Stimulated activated CD8-positive, alpha-beta memory T cell treated with anti-CD3 and anti-CD28 coated beads, Interleukin-12 subunit alpha, Interleukin-12 subunit beta, amount 100 ng/mL, for 24 hours (primary cell): ENCODE measurements around the gene VSTM2B.

Experiments
- DNase-seq: peaks from one replicate; pipeline ENCODE4 v3.0.0-alpha.2; 2020; ENCODE audit errors: extremely low read depth

The VSTM2B gene

DNA sequence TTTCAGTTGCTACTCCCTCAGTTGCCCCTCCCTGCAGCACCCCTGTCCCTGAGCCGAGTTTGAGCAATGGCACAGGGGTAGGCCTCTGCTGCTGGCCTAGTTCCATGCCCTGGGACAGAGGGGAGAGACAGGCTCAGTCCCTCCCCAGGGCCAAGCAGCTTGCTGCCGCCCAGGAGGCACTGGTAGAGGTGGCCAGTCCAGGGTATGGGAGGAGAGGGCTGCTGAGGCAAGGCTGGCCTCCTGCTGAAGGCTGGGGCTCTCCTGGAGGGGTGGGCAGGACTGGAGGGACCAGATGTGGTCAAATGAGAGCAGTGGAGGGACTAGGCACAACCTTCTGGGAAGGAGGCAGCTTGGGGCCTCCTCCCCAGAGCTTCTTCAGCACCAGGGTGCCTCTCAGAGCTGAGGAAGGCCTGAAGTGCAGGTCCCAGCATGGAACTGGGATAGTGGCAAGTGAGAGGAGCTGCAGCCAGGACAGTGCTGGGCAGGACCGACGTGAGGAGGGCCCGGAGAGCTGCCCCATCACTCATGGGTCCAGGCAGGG lies 29.8 kb upstream of the VSTM2B start:
- DNase-seq, result no peak

DNA sequence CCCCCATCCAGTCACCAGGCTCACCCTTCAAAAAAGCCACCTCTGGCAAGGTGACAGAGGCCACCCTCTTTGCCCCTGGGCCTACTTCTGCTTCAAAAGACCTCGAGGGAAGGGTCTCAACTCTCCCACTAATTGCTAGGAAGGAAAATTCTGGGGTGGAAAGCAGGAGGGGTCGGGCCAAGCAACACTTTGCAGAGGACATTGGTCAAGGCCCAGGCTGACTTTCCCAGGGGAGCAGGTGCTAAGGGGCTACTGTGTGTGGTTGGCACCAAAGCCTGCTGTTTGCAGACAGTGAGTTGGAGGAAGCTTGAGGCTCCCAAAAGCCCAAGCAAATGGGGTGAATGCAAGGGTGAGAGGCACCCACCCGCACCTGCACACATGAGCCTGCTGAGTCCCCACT lies 28.6 kb upstream of the VSTM2B start:
- no peak for DNase-seq

DNA sequence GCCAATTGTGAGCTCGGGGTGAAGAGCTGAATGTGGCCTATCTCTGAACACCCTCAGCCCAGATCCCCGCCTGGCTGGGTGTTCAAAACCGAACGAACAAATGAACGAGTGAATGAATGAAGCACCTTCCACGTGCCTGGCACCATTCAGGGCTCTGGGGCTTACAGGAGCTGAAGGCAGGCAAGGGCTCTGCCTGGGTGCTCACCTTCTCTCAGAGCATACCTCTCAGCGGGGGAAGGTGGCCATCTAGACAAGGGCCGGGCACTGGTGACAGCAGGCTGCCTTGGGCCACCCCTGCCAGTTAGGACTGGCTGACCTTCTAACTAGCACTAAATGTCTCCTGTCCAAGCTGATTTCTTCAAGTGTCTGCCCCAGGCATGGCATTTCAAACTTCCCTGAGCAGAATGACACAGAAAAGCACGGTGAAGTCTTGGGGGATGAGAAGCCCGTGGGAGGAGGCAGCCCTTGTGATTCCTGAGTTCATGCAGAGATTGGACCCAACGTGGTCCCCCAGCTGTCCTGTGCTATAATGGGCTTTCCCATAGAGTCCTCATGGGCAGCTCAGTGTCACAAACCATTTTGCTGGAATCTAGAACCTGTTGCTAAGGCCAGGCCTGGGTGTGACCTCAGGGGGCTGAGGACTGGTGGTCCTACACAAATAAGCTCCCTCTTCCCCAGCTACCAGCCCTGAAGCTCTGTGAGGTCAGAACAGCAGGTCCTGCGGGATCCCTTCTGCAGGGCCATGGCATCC lies 27.9 kb upstream of the VSTM2B start:
- no peak for DNase-seq

DNA sequence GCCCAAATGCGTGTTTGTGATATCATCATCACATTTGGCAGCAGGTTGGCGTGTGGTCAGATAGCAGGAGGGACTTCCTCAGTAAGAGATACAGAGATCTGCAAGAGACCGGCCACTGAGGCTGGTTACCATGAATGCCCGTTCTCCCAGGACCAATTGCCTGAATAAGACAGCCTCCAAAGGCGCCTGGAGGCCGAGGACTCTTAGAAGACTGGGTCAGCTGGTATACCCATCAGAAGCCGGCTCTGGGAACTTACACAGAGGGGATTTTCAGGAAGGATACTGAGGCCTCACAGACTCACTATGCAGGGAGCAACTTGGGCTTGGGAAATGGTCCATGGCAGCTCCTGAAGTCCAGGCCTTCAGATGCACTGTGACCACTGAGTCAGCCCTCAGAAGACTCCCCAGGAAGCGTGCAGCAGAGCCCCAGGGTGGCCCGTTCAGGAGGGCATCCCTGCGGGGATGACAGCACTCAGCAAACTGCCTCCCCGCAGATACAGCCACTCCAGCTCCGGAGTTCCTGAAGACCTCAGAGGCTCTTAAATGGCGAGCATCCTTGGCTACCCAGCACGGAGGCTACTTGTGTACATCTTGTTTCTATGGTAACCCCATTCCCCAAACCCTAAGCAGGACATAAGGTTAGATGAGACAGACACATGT lies 26.4 kb upstream of the VSTM2B start:
- DNase-seq, result no peak

- no peak for DNase-seq
Measured at GRCh38 chr19:29499921-29500590, 25.7 kb upstream of the VSTM2B start.

- DNase-seq, result no peak
Measured at GRCh38 chr19:29501816-29502580, 23.8 kb upstream of the VSTM2B start.

- DNase-seq, result no peak
Measured at GRCh38 chr19:29502581-29502850, 23.3 kb upstream of the VSTM2B start.

- DNase-seq, result no peak
Measured at GRCh38 chr19:29503140-29503758, 22.5 kb upstream of the VSTM2B start.

DNA sequence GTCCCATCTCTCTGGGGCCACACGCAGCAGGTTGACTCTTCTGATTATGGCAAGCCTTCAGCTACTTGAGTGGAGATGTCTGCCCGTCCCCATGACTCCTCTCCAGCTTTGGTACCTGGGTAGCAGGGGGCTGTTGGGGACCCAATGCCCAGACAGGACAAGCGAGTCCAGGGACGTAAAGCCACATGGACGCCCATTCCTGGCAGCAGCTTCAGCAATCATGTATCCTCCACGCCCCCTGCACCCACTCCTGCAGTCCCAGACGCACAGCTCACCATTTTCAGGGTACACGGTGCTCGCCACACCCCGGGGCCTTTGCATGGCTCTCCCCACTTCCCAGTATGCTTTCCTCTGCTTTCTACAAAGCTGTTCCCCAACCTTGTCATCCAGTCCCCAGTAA lies 22.0 kb upstream of the VSTM2B start:
- DNase-seq, result no peak

GRCh38 chr19:29504454-29504853 lies 21.3 kb upstream of the VSTM2B start:
- no peak for DNase-seq

- DNase-seq, result no peak
Measured at GRCh38 chr19:29505097-29505824, 20.5 kb upstream of the VSTM2B start.

DNA sequence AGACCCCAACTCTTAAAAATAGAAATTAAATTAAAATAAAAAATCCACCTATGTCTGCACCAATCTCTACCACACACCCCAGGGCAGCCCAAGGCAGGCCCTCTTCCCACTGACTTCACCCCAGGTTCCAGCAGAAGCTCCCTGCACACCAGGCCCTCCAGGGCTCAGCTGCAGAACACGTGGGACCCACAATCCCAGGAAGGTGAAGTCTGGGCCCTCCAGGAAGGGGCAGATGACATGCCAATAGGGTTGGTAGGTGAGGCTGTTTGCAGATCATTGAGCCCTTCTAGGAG lies 19.2 kb upstream of the VSTM2B start:
- DNase-seq, result no peak

GRCh38 chr19:29507081-29507860 lies 18.5 kb upstream of the VSTM2B start:
- no peak for DNase-seq

DNA sequence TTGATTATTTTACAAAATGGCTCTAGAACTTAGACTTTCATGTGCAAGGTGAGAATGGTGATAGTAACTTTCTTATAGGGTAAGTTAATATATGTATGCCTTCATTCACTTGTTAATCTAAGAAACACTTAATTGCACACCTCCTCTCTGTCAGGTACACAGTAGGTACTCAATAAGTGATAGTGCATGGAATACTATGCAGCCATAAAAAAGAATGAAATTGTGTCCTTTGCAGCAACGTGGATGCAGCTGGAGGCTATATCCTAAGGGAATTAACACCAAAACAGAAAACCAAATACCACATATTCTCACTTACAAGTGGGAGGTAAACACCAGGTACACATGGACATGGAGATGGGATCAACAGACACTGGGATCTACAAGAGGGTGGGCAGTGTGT lies 17.6 kb upstream of the VSTM2B start:
- no peak for DNase-seq

- DNase-seq, result no peak
Measured at GRCh38 chr19:29509456-29509855, 16.3 kb upstream of the VSTM2B start.

- DNase-seq, result no peak
Measured at GRCh38 chr19:29510701-29511265, 15.0 kb upstream of the VSTM2B start.

DNA sequence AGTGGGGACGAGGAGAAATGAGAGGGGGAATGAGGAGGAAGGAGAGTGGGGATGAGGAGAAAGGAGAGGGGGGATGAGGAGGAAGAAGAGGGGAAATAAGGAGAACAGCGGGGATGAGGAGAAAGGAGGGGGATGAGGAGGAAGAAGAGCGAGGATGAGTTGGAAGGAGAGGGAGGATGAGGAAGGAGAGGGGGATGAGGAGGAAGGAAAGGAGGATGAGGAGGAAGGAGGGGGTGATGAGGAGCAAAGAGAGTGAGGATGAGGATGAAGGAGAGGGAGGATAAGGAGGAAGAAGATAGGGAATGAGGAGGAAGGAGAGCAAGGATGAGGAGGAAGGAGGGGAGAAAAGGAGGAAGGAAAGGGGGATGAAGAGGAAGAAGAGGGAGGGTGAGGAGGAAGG lies 14.0 kb upstream of the VSTM2B start:
- no peak for DNase-seq

- DNase-seq, result no peak
Measured at GRCh38 chr19:29512748-29513147, 13.0 kb upstream of the VSTM2B start.

GRCh38 chr19:29514525-29515232 lies 11.1 kb upstream of the VSTM2B start:
- DNase-seq, result no peak

GRCh38 chr19:29515233-29515619 lies 10.6 kb upstream of the VSTM2B start:
- no peak for DNase-seq
